Subcutaneous abdominal adipose tissue (tissue), 5 donors: ENCODE results near the gene HTR3E.
A peak's percentile ranks its signal among the peaks of the same experiment; 100 is the strongest.
"Not testable (repeated sequence)": the region's sequence is repeated elsewhere in the genome, so short reads cannot be mapped to it uniquely, and the experiment has no call there.

Experiments used
- H3K27ac ChIP-seq: one replicate; pipeline ENCODE4 v1.7.0; 2013; ENCODE audit warnings: low read depth, mild to moderate bottlenecking, inconsistent platforms, low read length, moderate library complexity
- H3K27me3 ChIP-seq, 5 donors: one replicate each; pipeline ENCODE4 v1.7.0; 2013; ENCODE audit warnings: low read length in 5 of 5, inconsistent platforms in 1 of 5; ENCODE audit not compliant: control insufficient read depth in 5 of 5, insufficient read depth in 4 of 5
- H3K36me3 ChIP-seq, 5 donors: one replicate each; pipeline ENCODE4 v1.7.0; 2013; ENCODE audit warnings: low read length in 5 of 5; ENCODE audit not compliant: control insufficient read depth in 5 of 5, insufficient read depth in 5 of 5
- H3K4me1 ChIP-seq, 5 donors: one replicate each; pipeline ENCODE4 v1.7.0; 2013; ENCODE audit warnings: low read length in 5 of 5, mild to moderate bottlenecking in 3 of 5, moderate library complexity in 1 of 5; ENCODE audit not compliant: control insufficient read depth in 5 of 5, insufficient read depth in 5 of 5
- H3K4me3 ChIP-seq, 5 donors: one replicate each; pipeline ENCODE4 v1.7.0; 2013; ENCODE audit warnings: low read length in 5 of 5, low read depth in 1 of 5
- H3K9ac ChIP-seq, 5 donors: one replicate each; pipeline ENCODE4 v1.7.0; 2013; ENCODE audit warnings: low read length in 5 of 5, mild to moderate bottlenecking in 4 of 5, moderate library complexity in 3 of 5
- H3K9me3 ChIP-seq, 5 donors: one replicate each; pipeline ENCODE4 v1.7.0; 2013; ENCODE audit warnings: low read length in 5 of 5; ENCODE audit not compliant: control insufficient read depth in 5 of 5
- donor health status: healthy.
- donor health status: healthy.
- donor health status: healthy.
- donor health status: healthy.
- donor health status: healthy.

The HTR3E gene

DNA sequence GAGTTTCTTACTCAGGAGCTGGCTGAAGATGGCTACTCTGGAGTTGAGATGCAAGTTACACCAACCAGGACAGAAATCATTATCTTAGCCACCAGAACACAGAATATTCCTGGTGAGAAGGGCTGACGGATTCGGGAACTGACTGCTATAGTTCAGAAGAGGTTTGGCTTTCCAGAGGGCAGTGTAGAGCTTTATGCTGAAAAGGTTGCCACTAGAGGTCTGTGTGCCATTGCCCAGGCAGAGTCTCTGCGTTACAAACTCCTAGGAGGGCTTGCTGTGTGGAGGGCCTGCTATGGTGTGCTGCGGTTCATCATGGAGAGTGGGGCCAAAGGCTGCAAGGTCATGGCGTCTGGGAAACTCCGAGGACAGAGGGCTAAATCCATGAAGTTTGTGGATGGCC, 52.9 kb downstream of the HTR3E start:
- peaks cover 0 to 17% (median 15%) of the 10 kb centered on the region in 5 donors for H3K36me3 ChIP-seq
- H3K4me1 ChIP-seq, result peaks cover 0 to 13% (median 8%) of the 10 kb centered on the region in 5 donors
- not testable (repeated sequence) for H3K4me3 ChIP-seq, H3K27me3 ChIP-seq, H3K9ac ChIP-seq, H3K9me3 ChIP-seq, H3K27ac ChIP-seq

DNA sequence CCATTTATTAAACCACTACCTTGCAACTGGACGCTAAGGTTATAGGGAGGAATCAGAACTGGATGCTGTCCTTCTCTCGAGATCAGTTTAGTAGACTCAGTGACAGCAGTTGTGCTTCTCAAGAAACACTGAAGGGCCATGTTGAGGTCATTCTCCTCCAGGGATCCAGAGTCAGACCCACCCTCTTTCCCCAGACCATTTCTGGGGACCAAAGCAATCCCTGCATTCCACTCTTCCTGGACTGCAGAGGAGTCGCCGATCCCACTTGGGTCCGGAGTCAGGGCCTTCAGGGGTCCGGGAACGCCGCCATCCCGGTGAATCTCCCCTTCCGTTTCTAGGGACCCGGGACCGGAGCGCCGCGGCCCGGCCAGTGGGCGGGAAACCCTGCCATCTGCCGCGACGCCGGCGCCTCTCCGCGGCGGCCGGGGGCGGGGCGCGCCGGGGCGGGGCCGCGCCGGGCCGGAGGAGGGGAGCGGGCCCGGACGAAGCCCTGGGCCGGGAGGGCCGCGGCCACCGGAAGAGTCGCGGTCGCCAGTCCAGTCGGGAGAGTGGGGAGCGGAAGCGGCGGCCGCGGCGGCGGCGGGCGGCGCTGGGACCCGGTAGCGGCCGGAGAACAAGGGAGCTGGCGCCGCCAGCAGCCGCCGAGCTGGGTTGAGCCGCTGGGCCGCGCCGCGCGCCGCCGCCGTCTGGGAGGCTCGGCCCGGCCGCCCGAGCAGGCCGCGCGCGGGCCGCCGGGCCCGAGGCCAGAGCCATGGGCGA, 58.2 kb downstream of the HTR3E start, which contains the start of gene DVL3:
Gene DVL3, plus strand, starts transcription at position 493 of the 759 bp plus-strand sequence. Its CDS starts 259 bp downstream, at position 752.
- Histone ChIP-seq H3K27me3 (no peaks in the 10 kb centered on the region), H3K9ac (peak within 1 kb of the TSS; percentile 91 to 98 (median 95)), H3K27ac (peak within 1 kb of the TSS; percentile 81), H3K36me3 (no peaks in the 10 kb centered on the region), H3K4me3 (peak within 1 kb of the TSS; percentile 91 to 99 (median 92)), H3K4me1 (peaks cover 9 to 51% (median 45%) of the 10 kb centered on the region in 5 donors), H3K9me3 (no peaks in the 10 kb centered on the region)

DNA sequence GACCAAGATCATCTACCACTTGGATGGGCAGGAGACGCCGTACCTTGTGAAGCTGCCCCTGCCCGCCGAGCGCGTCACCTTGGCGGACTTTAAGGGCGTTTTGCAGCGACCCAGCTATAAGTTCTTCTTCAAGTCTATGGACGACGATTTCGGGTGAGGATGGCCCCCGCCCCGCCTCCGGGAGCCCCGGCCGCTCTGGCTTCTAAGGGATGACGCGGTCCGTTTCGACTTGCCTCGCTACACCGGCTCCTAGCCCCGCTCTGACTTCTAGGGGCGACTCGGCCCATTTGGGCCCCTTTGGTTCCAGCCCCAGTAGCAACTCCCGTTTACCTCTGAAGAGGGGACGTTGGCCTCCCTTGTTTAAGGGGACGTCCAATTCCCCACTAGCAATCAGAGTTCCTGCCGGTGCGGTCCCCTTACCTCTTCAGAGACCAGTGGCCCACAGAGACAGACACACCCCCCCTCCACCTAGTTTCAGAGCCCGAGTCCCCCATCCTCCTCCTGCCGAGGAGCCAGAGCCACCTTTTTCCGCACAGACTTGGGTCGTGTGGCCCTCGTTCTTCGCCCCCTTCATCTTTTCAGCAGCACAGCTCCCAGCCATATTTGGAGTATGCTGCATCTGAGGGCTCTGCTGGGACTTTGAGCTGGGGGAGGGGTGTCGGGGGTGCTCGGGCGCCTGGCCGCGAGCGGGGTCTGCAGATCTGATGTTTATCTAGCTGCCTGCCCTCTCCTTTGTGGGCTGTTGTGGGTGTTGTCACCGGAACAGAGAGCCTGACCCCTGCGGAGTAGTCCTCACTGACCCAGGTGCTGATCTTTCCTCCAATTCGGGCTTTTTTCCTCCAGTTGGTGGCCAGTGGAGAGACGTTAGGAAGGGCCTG, 59.0 kb downstream of the HTR3E start:
- H3K27me3 ChIP-seq, result no peaks in the 10 kb centered on the region
- no peaks in the 10 kb centered on the region for H3K9me3 ChIP-seq
- H3K4me3 ChIP-seq, result peak overlapping the region; percentile 91 to 99 (median 92)
- peak overlapping the region; percentile 78 for H3K27ac ChIP-seq
- H3K9ac ChIP-seq, result peak overlapping the region; percentile 91 to 98 (median 95)
- no peaks in the 10 kb centered on the region for H3K36me3 ChIP-seq
- peaks cover 13 to 59% (median 53%) of the 10 kb centered on the region in 5 donors for H3K4me1 ChIP-seq

DNA sequence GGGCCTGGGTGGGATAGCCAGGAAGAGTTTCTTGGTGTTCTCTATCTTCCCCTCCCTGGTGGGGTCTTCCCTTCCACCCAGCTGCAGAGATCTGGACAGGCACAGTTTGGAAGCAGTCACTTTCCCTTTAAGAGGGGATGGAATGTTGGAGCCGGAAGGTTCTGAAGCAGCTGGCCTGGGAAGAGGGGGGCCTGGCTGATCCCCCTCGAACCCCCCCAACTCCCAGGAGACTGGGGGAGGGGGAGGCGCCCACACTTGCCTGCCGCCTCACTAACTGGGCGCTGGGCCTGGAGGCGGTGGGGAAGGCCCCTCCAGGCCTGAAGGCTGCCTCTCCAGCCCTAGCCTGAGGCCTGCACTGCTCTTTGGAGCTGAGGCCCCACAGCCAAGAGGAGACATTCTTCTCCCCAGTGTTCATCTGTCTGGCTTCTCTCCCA, 59.7 kb downstream of the HTR3E start:
- no peaks in the 10 kb centered on the region for H3K9me3 ChIP-seq
- H3K27ac ChIP-seq, result peak overlapping the region; percentile 78
- H3K4me3 ChIP-seq, result peak overlapping the region; percentile 91 to 99 (median 92)
- H3K36me3 ChIP-seq, result no peaks in the 10 kb centered on the region
- no peaks in the 10 kb centered on the region for H3K27me3 ChIP-seq
- H3K9ac ChIP-seq, result peak overlapping the region; percentile 91 to 98 (median 95)
- H3K4me1 ChIP-seq, result peaks cover 13 to 65% (median 60%) of the 10 kb centered on the region in 5 donors
